22Rv1 (cell line): ENCODE results near the gene TOE1.

ENCODE experiments used
- CTCF ChIP-seq: fragments of 450-650 bp; IDR thresholded peaks from 2 replicates; pipeline ENCODE4 v1.5.1; 2017; ENCODE audit warnings: mild to moderate bottlenecking
- ZFX ChIP-seq: fragments of 450-650 bp; IDR thresholded peaks from 2 replicates; pipeline ENCODE4 v1.6.1; 2017; ENCODE audit warnings: antibody characterized with exemption, borderline replicate concordance

- TF ChIP-seq CTCF (no peak), ZFX (no peak)
These were observed 6.5 kb downstream of the TOE1 start for GRCh38 chr1:45346473-45346872.
